Subcutaneous adipose tissue (tissue), 4 donors: ENCODE measurements around the gene MTAP. TPM values are rescaled to one million over a fixed set of nuclear protein-coding genes. Genes with fewer than 3 reads are reported as not detected.

Experiments used
- total RNA-seq, 4 donors: library from RNA; depleted of rRNA; stranded (reverse); fragments of >200 nt; gene quantifications; one replicate each; pipeline ENCODE4 v1.1.0, GENCODE V29; 2016
- TF ChIP-seq, protein P1 (sequence below): fragments of 450-650 bp; IDR thresholded peaks from one replicate; pipeline ENCODE4 v1.5.1; 2016; ENCODE audit warnings: low read depth, mild to moderate bottlenecking, control low read depth, antibody characterized with exemption, moderate library complexity

Gene MTAP
- total RNA-seq, 4 donors from 2014 or later: 17.7 to 22.8 (median 20.6) TPM

GRCh38 chr9:21906881-21907280 is 104.4 kb downstream of the MTAP start:
- TF ChIP-seq, protein P1, sequence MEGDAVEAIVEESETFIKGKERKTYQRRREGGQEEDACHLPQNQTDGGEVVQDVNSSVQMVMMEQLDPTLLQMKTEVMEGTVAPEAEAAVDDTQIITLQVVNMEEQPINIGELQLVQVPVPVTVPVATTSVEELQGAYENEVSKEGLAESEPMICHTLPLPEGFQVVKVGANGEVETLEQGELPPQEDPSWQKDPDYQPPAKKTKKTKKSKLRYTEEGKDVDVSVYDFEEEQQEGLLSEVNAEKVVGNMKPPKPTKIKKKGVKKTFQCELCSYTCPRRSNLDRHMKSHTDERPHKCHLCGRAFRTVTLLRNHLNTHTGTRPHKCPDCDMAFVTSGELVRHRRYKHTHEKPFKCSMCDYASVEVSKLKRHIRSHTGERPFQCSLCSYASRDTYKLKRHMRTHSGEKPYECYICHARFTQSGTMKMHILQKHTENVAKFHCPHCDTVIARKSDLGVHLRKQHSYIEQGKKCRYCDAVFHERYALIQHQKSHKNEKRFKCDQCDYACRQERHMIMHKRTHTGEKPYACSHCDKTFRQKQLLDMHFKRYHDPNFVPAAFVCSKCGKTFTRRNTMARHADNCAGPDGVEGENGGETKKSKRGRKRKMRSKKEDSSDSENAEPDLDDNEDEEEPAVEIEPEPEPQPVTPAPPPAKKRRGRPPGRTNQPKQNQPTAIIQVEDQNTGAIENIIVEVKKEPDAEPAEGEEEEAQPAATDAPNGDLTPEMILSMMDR: no peak

GRCh38 chr9:21919377-21920362 is 117.2 kb downstream of the MTAP start:
- TF ChIP-seq, protein P1: no peak

- TF ChIP-seq, protein P1: no peak
These were observed 121.3 kb downstream of the MTAP start for GRCh38 chr9:21923694-21924093.

GRCh38 chr9:21927752-21928151 is 125.3 kb downstream of the MTAP start:
- TF ChIP-seq, protein P1: no peak

DNA sequence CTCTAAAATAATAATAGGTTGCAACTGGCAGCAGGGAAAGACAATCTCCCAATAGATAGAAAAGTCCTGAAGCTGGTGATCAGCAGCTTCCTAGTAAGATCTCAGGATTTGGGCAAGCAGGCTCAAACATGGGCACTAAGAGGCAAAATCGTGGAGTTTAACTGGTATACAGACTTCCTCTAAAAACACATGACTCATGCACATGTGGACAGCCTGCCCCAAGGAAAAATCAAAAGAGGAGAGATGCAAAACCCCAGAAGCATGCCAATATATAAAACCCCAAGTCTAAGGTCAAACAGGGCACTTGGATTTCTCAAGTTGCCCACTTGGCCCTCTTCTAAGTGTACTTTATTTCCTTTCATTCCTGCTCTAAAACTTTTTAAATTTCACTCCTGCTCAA is 129.0 kb downstream of the MTAP start:
- TF ChIP-seq, protein P1: no peak

DNA sequence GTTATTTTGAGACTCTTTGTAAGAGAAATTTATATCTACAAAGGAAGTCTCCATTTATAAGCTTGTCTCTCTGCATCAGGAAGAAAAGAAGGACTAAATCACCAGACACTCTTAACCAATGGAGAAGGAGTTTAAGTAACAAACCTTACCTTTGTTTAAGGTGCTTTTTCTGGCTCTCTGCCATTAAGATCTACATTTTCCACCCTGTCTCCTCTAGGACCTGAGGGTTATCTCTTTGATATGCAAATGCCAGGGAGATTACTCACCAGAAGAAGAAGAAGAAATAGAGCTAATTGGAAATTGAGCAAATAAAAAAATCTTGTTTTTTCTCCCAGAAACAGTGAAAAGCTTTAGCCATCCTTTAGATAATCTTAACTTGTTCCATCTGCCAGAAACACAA is 130.8 kb downstream of the MTAP start:
- TF ChIP-seq, protein P1: no peak

GRCh38 chr9:21933865-21934264 is 131.4 kb downstream of the MTAP start:
- TF ChIP-seq, protein P1: no peak
